Spleen (tissue), 11 donors: ENCODE measurements around the gene CENPT. TPM values are rescaled to one million over a fixed set of nuclear protein-coding genes. Genes with fewer than 3 reads are reported as not detected.

Experiments used
- DNase-seq: peaks from one replicate; pipeline ENCODE4 v3.0.0-alpha.2; 2020
- H3K27ac ChIP-seq, 8 donors: fragments of 200-600 bp; sonication (generic) in 7 of 8; 1 replicate in 4 of 8; 2 replicates in 4 of 8; pipeline versions ENCODE4 v1.5.0 to v1.8.0; 2016 to 2021; ENCODE audit warnings: inconsistent platforms in 4 of 8, mild to moderate bottlenecking in 4 of 8, moderate library complexity in 1 of 8
- H3K27me3 ChIP-seq, 7 donors: fragments of 200-600 bp; sonication (generic) in 6 of 7; replicated peaks in 1 of 7; 1 replicate in 4 of 7; 2 replicates in 3 of 7; pipeline versions ENCODE4 v1.5.0 to v1.8.0; 2016 to 2021; ENCODE audit warnings: inconsistent platforms in 3 of 7, mild to moderate bottlenecking in 1 of 7
- H3K36me3 ChIP-seq, 6 donors: fragments of 200-600 bp; sonication (generic) in 5 of 6; 1 replicate in 4 of 6; 2 replicates in 2 of 6; pipeline versions ENCODE4 v1.5.0 to v1.8.0; 2016 to 2021; ENCODE audit warnings: inconsistent platforms in 2 of 6
- H3K4me1 ChIP-seq, 6 donors: fragments of 200-600 bp; sonication (generic) in 5 of 6; 1 replicate in 3 of 6; 2 replicates in 3 of 6; pipeline versions ENCODE4 v1.5.0 to v1.8.0; 2016 to 2021; ENCODE audit warnings: inconsistent platforms in 3 of 6
- H3K4me3 ChIP-seq, 8 donors: fragments of 200-600 bp; sonication (generic) in 7 of 8; 1 replicate in 4 of 8; 2 replicates in 4 of 8; pipeline versions ENCODE4 v1.5.0 to v1.8.0; 2016 to 2021; ENCODE audit warnings: inconsistent platforms in 4 of 8, mild to moderate bottlenecking in 4 of 8, moderate library complexity in 2 of 8
- H3K9me3 ChIP-seq, 8 donors: fragments of 200-600 bp; sonication (generic) in 7 of 8; 1 replicate in 4 of 8; 2 replicates in 4 of 8; pipeline versions ENCODE4 v1.5.0 to v1.8.0; 2016 to 2021; ENCODE audit warnings: inconsistent platforms in 4 of 8
- CTCF ChIP-seq, 11 experiments: fragments of 200-600 bp in 7 of 11; fragments of 450-650 bp in 4 of 11; sonication (generic) in 4 of 11; IDR thresholded peaks in 8 of 11; conservative IDR thresholded peaks in 3 of 11; 1 replicate in 7 of 11; 2 replicates in 4 of 11; pipeline versions ENCODE4 v1.4.0 to v1.8.0; 2016 to 2021; ENCODE audit warnings: antibody characterized with exemption in 11 of 11, inconsistent platforms in 4 of 11, mild to moderate bottlenecking in 1 of 11
- POLR2A ChIP-seq, 3 donors: fragments of 450-650 bp; IDR thresholded peaks; one replicate each; pipeline ENCODE4 v1.5.1; 2017; ENCODE audit warnings: antibody characterized with exemption in 3 of 3, mild to moderate bottlenecking in 1 of 3
- POLR2AphosphoS5 ChIP-seq, 3 donors: sonication (generic); formaldehyde crosslinking; IDR thresholded peaks; one replicate each; pipeline ENCODE4 v1.5.1; 2017; ENCODE audit warnings: antibody characterized with exemption in 3 of 3
- WGBS, 5 donors: extraction: QIAGEN DNeasy Blood & Tissue Kit in 3 of 5; methylation state at CpG; one replicate each; pipeline versions ENCODE4 v1.1.5 to v1.1.7; 2013 to 2018; 5-methylcytosine and 5-hydroxymethylcytosine counted together
- intact Hi-C: fragments of 100-400 bp; cut with DNase I; formaldehyde crosslinking; loops from one replicate; pipeline ENCODE4 v1.15.0; 2023; ENCODE audit warnings: low total_unique reads
- polyA plus RNA-seq, 3 donors: library from polyadenylated mRNA; stranded (reverse); fragments of 200-250 nt; gene quantifications; one replicate each; pipeline ENCODE4 v1.2.1, GENCODE V29; 2013
- total RNA-seq, 7 donors: library from RNA; depleted of rRNA in 3 of 7; stranded (reverse); fragments of >200 nt in 3 of 7; fragmentation: NEBNext Ultra II Directional in 4 of 7; extraction: Animal tissue kit (Norgen Biotek cat#: 25700) in 4 of 7; gene quantifications; one replicate each; pipeline versions ENCODE4 v1.1.0 to v1.2.1, GENCODE V29; 2016 to 2021
- donor health status: healthy with polysubstance abuse.
- donor health status: DM: no; HTN: no; CAD: no; lungs with moderate emphysema.
- donor health status: DM: no; HTN: no; CAD: no.
- donor health status: Bipolar disorder and iron deficiency.
- donor health status: healthy.
- donor health status: DM: no; HTN: no; CAD: no.
- donor health status: DM: yes; HTN: yes; CAD: no.

Gene CENPT
- total and polyA plus RNA-seq, 10 donors: 43.2 to 101 (median 53.4) TPM

- peak overlapping the region in 2 of 8 donors; percentile 29 to 39 for H3K27ac ChIP-seq
- no peaks in the 10 kb centered on the region for H3K9me3 ChIP-seq
- H3K36me3 ChIP-seq: peaks cover 0 to 34% (median 11%) of the 10 kb centered on the region in 6 donors
- no peaks in the 10 kb centered on the region for H3K27me3 ChIP-seq
- DNase-seq: no peak
- no peak for TF ChIP-seq POLR2AphosphoS5 (IDR thresholded peaks at IDR 0.05)
- TF ChIP-seq CTCF (IDR thresholded peaks at IDR 0.05 in 8 of 11, conservative IDR thresholded peaks at IDR 0.05 in 3 of 11): no peak
- TF ChIP-seq POLR2A (IDR thresholded peaks at IDR 0.05): no peak
- no peak overlapping the region for H3K4me3 ChIP-seq
- 61 to 82% (median 67%) methylated on average over 4 of the region's 4 CpGs for WGBS, 5 donors
- intact Hi-C loops: no loop called here
- H3K4me1 ChIP-seq: peaks cover 0 to 45% (median 20%) of the 10 kb centered on the region in 6 donors
These were observed 11.0 kb upstream of the CENPT start for GRCh38 chr16:67858500-67858899.

- TF ChIP-seq POLR2A (IDR thresholded peaks at IDR 0.05) (no peak), CTCF (IDR thresholded peaks at IDR 0.05 in 8 of 11, conservative IDR thresholded peaks at IDR 0.05 in 3 of 11) (no peak), POLR2AphosphoS5 (IDR thresholded peaks at IDR 0.05) (no peak)
- peak overlapping the region in 3 of 8 donors; percentile 7 to 45 (median 29) for H3K27ac ChIP-seq
- H3K36me3 ChIP-seq: peaks cover 0 to 34% (median 11%) of the 10 kb centered on the region in 6 donors
- no peaks in the 10 kb centered on the region for H3K27me3 ChIP-seq
- H3K4me1 ChIP-seq: peaks cover 0 to 48% (median 20%) of the 10 kb centered on the region in 6 donors
- WGBS, 5 donors: 73 to 92% (median 89%) methylated on average over 3 of the region's 3 CpGs
- no peaks in the 10 kb centered on the region for H3K9me3 ChIP-seq
- intact Hi-C loops: no loop called here
- H3K4me3 ChIP-seq: no peak overlapping the region
- no peak for DNase-seq
These were observed 10.2 kb upstream of the CENPT start for GRCh38 chr16:67857547-67858233.

- intact Hi-C loops: no loop called here
- no peak for DNase-seq
- Histone ChIP-seq H3K36me3 (peaks cover 0 to 29% (median 11%) of the 10 kb centered on the region in 6 donors), H3K4me1 (peaks cover 0 to 52% (median 20%) of the 10 kb centered on the region in 6 donors), H3K9me3 (no peaks in the 10 kb centered on the region), H3K27ac (peak overlapping the region in 2 of 8 donors; percentile 19 to 45), H3K4me3 (no peak overlapping the region), H3K27me3 (no peaks in the 10 kb centered on the region)
- no peak for TF ChIP-seq CTCF (IDR thresholded peaks at IDR 0.05 in 8 of 11, conservative IDR thresholded peaks at IDR 0.05 in 3 of 11)
- no peak for TF ChIP-seq POLR2A (IDR thresholded peaks at IDR 0.05)
- TF ChIP-seq POLR2AphosphoS5 (IDR thresholded peaks at IDR 0.05): no peak
- 89 to 98% (median 94%) methylated on average over 4 to 5 of the region's 5 CpGs for WGBS, 5 donors
These were observed 9.5 kb upstream of the CENPT start for GRCh38 chr16:67856927-67857546.

GRCh38 chr16:67855789-67856188 lies 8.3 kb upstream of the CENPT start:
- no peaks in the 10 kb centered on the region for H3K27me3 ChIP-seq
- H3K4me3 ChIP-seq: no peak overlapping the region
- H3K4me1 ChIP-seq: peaks cover 0 to 65% (median 20%) of the 10 kb centered on the region in 6 donors
- intact Hi-C loops: no loop called here
- H3K27ac ChIP-seq: no peak overlapping the region
- peaks cover 0 to 20% (median 6%) of the 10 kb centered on the region in 6 donors for H3K36me3 ChIP-seq
- 76 to 84% (median 81%) methylated on average over 10 of the region's 10 CpGs for WGBS, 5 donors
- no peak for DNase-seq
- TF ChIP-seq CTCF (IDR thresholded peaks at IDR 0.05 in 8 of 11, conservative IDR thresholded peaks at IDR 0.05 in 3 of 11): no peak
- no peak for TF ChIP-seq POLR2AphosphoS5 (IDR thresholded peaks at IDR 0.05)
- no peak for TF ChIP-seq POLR2A (IDR thresholded peaks at IDR 0.05)
- no peaks in the 10 kb centered on the region for H3K9me3 ChIP-seq
